ENCODE data around the gene TRAPPC14. TPM values are rescaled to one million over a fixed set of nuclear protein-coding genes. Genes with fewer than 3 reads are reported as not detected.

TRAPPC14 gene
- total and polyA plus RNA-seq, 9 of the 15 experiments (the other 6 are each of a cell fraction or from before 2014, with no cell fraction given): 0.42 to 45.9 (median 18.2) TPM

GRCh38 chr7:100148225-100148558 lies 10.3 kb downstream of the TRAPPC14 start (continued):
- TF ChIP-seq AFF1 (IDR thresholded peaks at IDR 0.05; ENCODE audit: low read depth in 1 of 2, partially characterized antibody in 2 of 2): peak in 1 of 2 experiments; percentile 64
- no peak for TF ChIP-seq HDAC3 (IDR thresholded peaks at IDR 0.05; ENCODE audit: borderline replicate concordance, partially characterized antibody)
- 0 out of 2 replicates have a peak, but pooled peaks have one; percentile 30 for TF ChIP-seq MTA1 (IDR thresholded peaks at IDR 0.05; ENCODE audit: borderline replicate concordance)
- no peak for TF ChIP-seq PRPF4 (IDR thresholded peaks at IDR 0.05; ENCODE audit: insufficient read depth, low read depth, low read length, poor library complexity, severe bottlenecking)
- TF ChIP-seq PHF20 (IDR thresholded peaks at IDR 0.05; ENCODE audit: partially characterized antibody): peak; percentile 47
- TF ChIP-seq ZKSCAN3 (CRISPR knock-in tag; IDR thresholded peaks at IDR 0.05): no peak
- no peak for TF ChIP-seq ZBTB2 (IDR thresholded peaks at IDR 0.05)
- no peak for TF ChIP-seq RNF219 (CRISPR knock-in tag; IDR thresholded peaks at IDR 0.05)
- TF ChIP-seq ZNF217 (CRISPR knock-in tag; IDR thresholded peaks at IDR 0.05): no peak
- peak; percentile 9; the same call in 1 of the 2 replicates for TF ChIP-seq NFIC (IDR thresholded peaks at IDR 0.05)
- TF ChIP-seq MECOM (CRISPR knock-in tag; IDR thresholded peaks at IDR 0.05): peak; percentile 31; the same call in 1 of the 2 replicates
- TF ChIP-seq THAP12 (CRISPR knock-in tag; IDR thresholded peaks at IDR 0.05): no peak
- peak; percentile 79 for TF ChIP-seq HIVEP1 (CRISPR knock-in tag; IDR thresholded peaks at IDR 0.05)
- 0 out of 2 replicates have a peak, but pooled peaks have one; percentile 41 for TF ChIP-seq ZNF583 (CRISPR knock-in tag; IDR thresholded peaks at IDR 0.05)
- no peak for TF ChIP-seq ZNF146 (CRISPR knock-in tag; IDR thresholded peaks at IDR 0.05; ENCODE audit: unreplicated experiment)
- TF ChIP-seq ZNF311 (CRISPR knock-in tag; IDR thresholded peaks at IDR 0.05): 0 out of 2 replicates have a peak, but pooled peaks have one; percentile 18
- TF ChIP-seq RBM15 (IDR thresholded peaks at IDR 0.05; ENCODE audit: insufficient read depth, low read length): no peak
- TF ChIP-seq MLLT1 (IDR thresholded peaks at IDR 0.05): 0 out of 4 replicates have a peak, but pooled peaks of 1 of the 2 experiments have one; percentile 26
